GM19239 (cell line): ENCODE data around the gene PATE1.

Source experiments
- DNase-seq: peaks from one replicate; pipeline ENCODE4 v3.0.0; 2011; ENCODE audit warnings: low spot score; ENCODE audit not compliant: insufficient read length
- FAIRE-seq: peaks from 2 replicates; lab custom pipeline; 2011; peaks lifted over from hg19 to GRCh38; lab: Jason Lieb, UNC

The PATE1 gene

DNA sequence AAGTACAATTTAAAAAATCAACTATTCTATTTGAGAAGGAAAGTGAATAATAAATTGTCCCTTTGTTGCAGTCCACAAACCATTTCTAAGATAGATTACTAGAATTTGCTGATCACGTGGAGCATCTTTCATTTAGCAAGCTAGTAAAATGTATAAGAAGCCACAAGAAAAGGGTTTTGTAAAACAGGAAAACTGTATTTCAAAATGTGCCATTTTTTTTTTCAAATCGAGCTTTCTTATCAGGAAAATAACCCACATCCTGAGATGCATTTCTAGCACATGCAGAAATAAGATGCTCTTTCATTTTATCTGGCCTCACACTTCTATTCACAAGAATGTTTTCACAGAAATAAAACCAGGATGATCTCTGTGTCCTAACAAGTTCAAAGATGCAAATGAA is 38.6 kb downstream of the PATE1 start:
- FAIRE-seq: no peak
- no peak for DNase-seq

DNA sequence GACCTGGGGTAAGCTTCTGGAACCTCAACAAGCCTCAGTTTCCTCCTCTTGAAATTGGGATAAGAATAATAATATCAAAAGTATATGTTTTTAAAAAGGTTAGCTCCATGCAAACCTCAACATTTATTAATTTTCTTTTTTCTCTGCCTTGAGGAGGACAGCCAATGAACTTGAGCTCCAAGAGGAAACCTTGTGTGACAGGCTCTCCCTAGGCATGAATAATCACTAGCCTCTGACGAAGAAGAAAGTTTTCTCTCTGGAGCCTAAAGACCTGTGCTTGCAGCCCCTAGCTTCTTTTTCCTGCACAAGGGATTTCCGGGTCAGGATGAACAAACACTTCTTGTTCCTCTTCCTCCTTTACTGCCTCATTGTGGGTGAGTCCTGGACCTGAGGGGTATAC is 41.7 kb downstream of the PATE1 start, which contains the start of gene PATE3:
TSS of gene PATE3 (plus strand) at position 301 of the 400 bp plus-strand sequence. CDS start at position 326, 25 bp downstream.
- DNase-seq: no peak
- no peak for FAIRE-seq

DNA sequence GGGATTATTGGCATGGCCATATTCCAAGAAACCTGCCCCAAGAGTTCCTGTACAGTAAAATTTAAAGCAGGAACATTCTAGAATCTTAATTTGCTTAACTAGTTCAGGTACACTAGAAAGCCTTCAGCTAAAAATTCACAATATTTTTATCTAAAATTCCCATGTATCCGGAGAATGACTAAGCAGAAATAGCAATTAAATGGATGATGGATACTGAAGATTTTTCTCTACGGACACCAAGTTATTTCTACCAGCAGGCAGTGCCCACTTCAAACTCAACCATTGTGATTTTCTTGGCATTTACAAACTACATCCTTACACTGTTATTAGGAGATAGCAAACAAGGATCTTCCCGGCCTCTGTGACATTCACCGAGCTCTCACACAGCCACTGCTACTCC is 44.7 kb downstream of the PATE1 start:
- DNase-seq (no peak), FAIRE-seq (no peak)

DNA sequence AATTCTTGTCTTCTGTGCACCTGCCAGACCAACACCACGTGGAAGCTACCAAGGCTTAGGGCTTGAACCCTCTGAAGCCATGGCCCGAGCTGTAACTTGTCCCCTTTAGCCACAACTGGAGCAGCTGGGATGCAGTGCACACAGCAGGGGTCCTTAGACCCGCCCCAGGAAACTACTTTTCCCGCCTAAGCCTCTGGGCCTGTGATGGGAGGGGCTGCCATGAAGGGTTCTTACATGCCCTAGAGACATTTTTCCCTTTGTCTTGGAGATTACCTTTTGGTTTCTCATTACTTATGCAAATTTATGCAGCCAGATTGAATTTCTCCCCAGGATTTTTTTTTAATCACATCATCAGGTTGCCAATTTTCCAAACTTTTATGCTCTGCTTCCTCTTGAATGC is 51.6 kb downstream of the PATE1 start:
- FAIRE-seq: no peak
- no peak for DNase-seq
